Measurements from ENCODE around the gene GNGT2.

DNA sequence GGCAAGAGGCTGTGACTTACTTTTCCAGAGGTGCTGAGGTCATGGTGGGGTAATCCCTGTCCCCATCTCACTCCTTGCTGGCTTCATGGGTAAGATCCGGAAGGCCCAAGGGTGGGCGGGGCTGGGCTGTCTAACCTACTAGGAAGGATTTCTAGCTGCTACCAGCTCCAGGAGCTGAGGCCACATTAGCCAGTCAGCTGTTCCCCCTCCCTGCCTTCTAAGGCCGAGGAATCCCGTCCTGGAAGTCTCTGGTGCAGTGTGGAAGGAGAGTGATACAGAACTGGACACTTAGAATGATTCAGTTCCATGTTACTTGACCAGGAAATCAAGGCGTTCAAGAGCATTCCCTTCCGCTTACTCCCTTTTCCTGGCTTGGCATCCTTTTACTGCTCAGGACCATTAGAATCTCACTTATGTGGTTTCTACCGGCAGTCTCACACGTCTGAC lies 8.9 kb downstream of the GNGT2 start:
- TF ChIP-seq POLR2A (IDR thresholded peaks at IDR 0.05): no peak
- TF ChIP-seq, protein P1, sequence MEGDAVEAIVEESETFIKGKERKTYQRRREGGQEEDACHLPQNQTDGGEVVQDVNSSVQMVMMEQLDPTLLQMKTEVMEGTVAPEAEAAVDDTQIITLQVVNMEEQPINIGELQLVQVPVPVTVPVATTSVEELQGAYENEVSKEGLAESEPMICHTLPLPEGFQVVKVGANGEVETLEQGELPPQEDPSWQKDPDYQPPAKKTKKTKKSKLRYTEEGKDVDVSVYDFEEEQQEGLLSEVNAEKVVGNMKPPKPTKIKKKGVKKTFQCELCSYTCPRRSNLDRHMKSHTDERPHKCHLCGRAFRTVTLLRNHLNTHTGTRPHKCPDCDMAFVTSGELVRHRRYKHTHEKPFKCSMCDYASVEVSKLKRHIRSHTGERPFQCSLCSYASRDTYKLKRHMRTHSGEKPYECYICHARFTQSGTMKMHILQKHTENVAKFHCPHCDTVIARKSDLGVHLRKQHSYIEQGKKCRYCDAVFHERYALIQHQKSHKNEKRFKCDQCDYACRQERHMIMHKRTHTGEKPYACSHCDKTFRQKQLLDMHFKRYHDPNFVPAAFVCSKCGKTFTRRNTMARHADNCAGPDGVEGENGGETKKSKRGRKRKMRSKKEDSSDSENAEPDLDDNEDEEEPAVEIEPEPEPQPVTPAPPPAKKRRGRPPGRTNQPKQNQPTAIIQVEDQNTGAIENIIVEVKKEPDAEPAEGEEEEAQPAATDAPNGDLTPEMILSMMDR (IDR thresholded peaks at IDR 0.05): no peak
